NCI-H2171 (cell line): ENCODE measurements around the gene TAX1BP1.
"Not testable (repeated sequence)": the region's sequence is repeated elsewhere in the genome, so short reads cannot be mapped to it uniquely, and the experiment has no call there.

Experiments used
- DNase-seq: peaks from one replicate; lab custom pipeline; 2025; lab: John Stamatoyannopoulos, UW

TAX1BP1 gene

GRCh38 chr7:27739301-27739908 is 557 bp upstream of the TAX1BP1 start:
- no peak for DNase-seq

- peak; percentile 80 for DNase-seq
Observed at GRCh38 chr7:27740449-27741086, 606 bp downstream of the TAX1BP1 start.

- not testable (repeated sequence) for DNase-seq
Observed at GRCh38 chr7:27742091-27742710, 2.2 kb downstream of the TAX1BP1 start.

- DNase-seq, result peak; percentile 12
Observed at GRCh38 chr7:27745064-27745583, 5.2 kb downstream of the TAX1BP1 start.

GRCh38 chr7:27746486-27746885 is 6.5 kb downstream of the TAX1BP1 start:
- DNase-seq, result no peak

GRCh38 chr7:27746978-27747377 is 7.0 kb downstream of the TAX1BP1 start:
- no peak for DNase-seq

GRCh38 chr7:27747589-27748368 is 7.8 kb downstream of the TAX1BP1 start:
- no peak for DNase-seq

GRCh38 chr7:27750316-27750715 is 10.4 kb downstream of the TAX1BP1 start:
- DNase-seq, result no peak

- no peak for DNase-seq
Observed at GRCh38 chr7:27751888-27752660, 12.1 kb downstream of the TAX1BP1 start.

GRCh38 chr7:27753863-27754262 is 13.9 kb downstream of the TAX1BP1 start:
- no peak for DNase-seq

- no peak for DNase-seq
Observed at GRCh38 chr7:27756298-27756697, 16.3 kb downstream of the TAX1BP1 start.

GRCh38 chr7:27759491-27759890 is 19.5 kb downstream of the TAX1BP1 start:
- DNase-seq, result no peak

GRCh38 chr7:27762062-27762461 is 22.1 kb downstream of the TAX1BP1 start:
- no peak for DNase-seq

GRCh38 chr7:27763983-27764508 is 24.1 kb downstream of the TAX1BP1 start:
- DNase-seq, result no peak

- no peak for DNase-seq
Observed at GRCh38 chr7:27765841-27766240, 25.9 kb downstream of the TAX1BP1 start.

GRCh38 chr7:27767374-27767773 is 27.4 kb downstream of the TAX1BP1 start:
- no peak for DNase-seq

GRCh38 chr7:27771111-27771510 is 31.1 kb downstream of the TAX1BP1 start:
- no peak for DNase-seq

- DNase-seq, result no peak
Observed at GRCh38 chr7:27774717-27775328, 34.9 kb downstream of the TAX1BP1 start.

GRCh38 chr7:27775782-27776181 is 35.8 kb downstream of the TAX1BP1 start:
- DNase-seq, result no peak

- DNase-seq, result no peak
Observed at GRCh38 chr7:27777662-27778061, 37.7 kb downstream of the TAX1BP1 start.

- DNase-seq, result no peak
Observed at GRCh38 chr7:27779873-27780272, 39.9 kb downstream of the TAX1BP1 start.
